ENCODE results near the gene PRKCE.

Gene PRKCE

DNA sequence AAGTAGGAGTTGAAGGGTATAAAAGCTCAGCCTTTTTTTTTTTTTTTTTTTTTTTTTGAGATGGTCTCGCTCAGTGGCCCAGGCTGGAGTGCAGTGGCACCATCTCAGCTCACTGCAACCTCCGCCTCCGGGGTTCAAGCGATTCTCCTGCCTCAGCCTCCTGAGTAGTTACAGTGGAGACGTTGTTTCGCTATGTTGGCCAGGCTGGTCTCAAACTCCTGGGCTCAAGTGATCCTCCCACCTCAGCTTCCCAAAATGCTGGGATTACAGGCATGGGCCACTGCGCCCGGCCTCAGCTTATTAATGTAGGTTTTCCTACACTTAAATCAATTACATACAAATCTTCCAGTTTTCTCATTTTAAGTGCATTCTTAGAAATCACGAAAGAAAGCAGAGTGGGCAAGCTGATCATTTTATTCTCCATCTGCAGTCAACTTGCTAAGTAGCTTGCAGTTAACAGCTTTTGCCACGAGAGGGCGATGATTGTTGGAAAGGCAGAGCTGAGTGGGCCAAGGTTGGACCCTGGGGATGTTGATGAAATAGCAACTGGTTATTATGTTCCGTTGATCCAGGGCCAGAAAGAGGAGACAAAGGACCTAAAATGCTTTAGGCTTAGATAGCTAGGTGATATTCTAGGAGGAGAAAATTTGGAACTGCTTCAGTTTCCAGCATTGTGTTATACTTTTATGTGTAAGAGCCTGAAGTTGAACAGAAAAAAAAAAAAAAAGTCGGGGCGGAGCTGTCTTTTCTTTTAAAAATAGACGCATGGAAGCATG is 411.4 kb downstream of the PRKCE start:
- no peak for FAIRE-seq
- TF ChIP-seq, protein P1, sequence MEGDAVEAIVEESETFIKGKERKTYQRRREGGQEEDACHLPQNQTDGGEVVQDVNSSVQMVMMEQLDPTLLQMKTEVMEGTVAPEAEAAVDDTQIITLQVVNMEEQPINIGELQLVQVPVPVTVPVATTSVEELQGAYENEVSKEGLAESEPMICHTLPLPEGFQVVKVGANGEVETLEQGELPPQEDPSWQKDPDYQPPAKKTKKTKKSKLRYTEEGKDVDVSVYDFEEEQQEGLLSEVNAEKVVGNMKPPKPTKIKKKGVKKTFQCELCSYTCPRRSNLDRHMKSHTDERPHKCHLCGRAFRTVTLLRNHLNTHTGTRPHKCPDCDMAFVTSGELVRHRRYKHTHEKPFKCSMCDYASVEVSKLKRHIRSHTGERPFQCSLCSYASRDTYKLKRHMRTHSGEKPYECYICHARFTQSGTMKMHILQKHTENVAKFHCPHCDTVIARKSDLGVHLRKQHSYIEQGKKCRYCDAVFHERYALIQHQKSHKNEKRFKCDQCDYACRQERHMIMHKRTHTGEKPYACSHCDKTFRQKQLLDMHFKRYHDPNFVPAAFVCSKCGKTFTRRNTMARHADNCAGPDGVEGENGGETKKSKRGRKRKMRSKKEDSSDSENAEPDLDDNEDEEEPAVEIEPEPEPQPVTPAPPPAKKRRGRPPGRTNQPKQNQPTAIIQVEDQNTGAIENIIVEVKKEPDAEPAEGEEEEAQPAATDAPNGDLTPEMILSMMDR (IDR thresholded peaks at IDR 0.05; ENCODE audit: insufficient read depth, missing control alignments), result peak; percentile 96
- DNase-seq (ENCODE audit: insufficient read length, low spot score), result no peak

DNA sequence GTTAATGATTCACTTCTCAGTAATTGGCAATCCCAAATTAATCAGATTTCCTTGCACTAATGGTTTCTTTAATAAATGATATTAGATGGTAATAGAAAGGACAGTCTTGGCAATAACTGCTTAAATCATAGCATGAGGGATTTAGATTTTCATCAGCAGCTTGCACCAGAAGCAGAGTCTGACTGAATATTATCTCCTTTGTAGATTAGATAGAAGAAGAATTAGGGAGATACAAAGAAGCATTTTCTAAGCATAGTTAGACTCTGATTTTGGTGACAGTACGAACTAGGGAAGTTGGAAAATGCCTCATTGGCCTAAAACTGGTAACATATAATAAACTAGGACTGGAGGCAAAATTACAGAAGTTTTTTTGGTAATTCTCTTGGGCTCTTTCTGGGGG is 412.9 kb downstream of the PRKCE start:
- TF ChIP-seq, protein P1 (IDR thresholded peaks at IDR 0.05; ENCODE audit: insufficient read depth, missing control alignments), result no peak
- DNase-seq (ENCODE audit: insufficient read length, low spot score) (no peak), FAIRE-seq (no peak)

DNA sequence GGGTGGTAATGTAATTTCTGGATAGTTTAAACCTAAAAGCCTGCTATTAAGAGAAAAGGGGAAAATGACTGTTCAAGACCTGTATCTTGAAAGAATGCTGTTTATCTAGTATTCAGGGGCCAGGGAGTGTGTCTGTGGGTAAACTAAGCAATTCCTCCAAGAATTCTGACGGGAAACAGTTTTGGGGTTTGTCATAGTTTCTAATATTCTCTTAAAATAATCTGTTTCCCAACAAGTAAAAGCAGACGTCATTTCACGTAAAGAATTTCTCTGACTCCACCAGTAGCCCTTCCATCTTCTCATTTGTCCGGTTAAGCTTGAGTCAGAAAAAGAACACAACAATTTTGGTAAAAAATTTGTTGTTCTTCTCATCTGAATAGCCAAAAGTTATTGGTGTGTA is 413.7 kb downstream of the PRKCE start:
- TF ChIP-seq, protein P1 (IDR thresholded peaks at IDR 0.05; ENCODE audit: insufficient read depth, missing control alignments), result no peak
- DNase-seq (ENCODE audit: insufficient read length, low spot score) (no peak), FAIRE-seq (no peak)

DNA sequence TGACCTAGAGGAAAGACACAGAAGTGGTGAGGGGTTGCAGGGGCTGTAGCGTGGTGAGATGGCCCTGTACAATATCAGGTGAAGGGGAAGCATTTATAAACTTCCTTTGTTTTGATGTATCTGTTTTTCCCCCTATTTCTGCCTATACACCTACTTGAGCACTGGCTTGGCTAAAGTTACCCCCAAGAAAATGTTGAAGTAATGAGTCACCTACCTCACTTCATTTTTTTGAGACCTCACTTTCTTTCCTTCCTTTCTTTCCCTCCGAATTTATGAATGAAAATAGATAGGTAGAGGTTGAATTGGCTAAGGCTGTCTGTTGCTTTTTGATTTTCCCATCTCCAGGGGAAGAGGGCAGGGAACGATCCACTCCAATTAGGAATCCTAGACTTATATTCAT is 414.6 kb downstream of the PRKCE start:
- DNase-seq (ENCODE audit: insufficient read length, low spot score), result no peak
- no peak for FAIRE-seq
- TF ChIP-seq, protein P1 (IDR thresholded peaks at IDR 0.05; ENCODE audit: insufficient read depth, missing control alignments), result no peak

DNA sequence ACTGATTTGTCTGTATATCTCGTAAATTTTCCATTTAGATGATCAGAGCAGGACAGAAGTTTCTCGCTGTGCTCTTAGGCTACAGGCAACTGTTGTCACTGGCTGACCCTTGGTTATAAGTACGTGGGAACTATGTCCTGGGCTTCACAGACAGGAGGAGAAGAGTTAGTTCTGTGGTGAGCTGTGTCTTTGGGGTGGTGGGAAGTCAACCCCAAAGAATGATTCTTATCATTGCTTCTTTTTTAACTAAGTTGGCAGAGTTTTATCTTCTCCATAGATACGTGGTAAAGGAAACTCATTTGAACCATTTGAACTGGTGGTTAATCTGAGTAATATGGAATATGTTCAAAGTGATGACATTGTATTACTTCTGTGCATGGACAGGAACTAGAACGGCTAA is 415.1 kb downstream of the PRKCE start:
- FAIRE-seq (no peak), DNase-seq (ENCODE audit: insufficient read length, low spot score) (no peak)
- TF ChIP-seq, protein P1 (IDR thresholded peaks at IDR 0.05; ENCODE audit: insufficient read depth, missing control alignments), result no peak

DNA sequence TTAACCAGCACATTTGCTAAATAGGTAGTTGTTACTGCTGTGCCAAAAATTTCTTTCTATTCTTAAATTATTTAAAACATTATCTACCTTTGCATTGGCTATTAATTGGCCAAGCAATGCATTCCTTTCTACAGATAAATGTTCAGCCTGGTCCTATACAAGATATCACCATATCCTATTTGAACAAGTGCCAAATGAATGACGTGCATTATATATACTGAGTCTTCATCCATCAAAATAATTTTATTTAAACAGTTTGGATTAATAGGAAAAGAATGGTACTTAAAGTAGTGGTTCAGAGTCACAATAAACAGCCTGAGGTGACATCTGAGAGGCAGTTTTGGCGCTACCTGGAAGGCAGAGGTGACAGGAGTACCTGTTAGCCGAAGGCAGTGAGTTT is 415.6 kb downstream of the PRKCE start:
- DNase-seq (ENCODE audit: insufficient read length, low spot score) (no peak), FAIRE-seq (no peak)
- TF ChIP-seq, protein P1 (IDR thresholded peaks at IDR 0.05; ENCODE audit: insufficient read depth, missing control alignments), result no peak

DNA sequence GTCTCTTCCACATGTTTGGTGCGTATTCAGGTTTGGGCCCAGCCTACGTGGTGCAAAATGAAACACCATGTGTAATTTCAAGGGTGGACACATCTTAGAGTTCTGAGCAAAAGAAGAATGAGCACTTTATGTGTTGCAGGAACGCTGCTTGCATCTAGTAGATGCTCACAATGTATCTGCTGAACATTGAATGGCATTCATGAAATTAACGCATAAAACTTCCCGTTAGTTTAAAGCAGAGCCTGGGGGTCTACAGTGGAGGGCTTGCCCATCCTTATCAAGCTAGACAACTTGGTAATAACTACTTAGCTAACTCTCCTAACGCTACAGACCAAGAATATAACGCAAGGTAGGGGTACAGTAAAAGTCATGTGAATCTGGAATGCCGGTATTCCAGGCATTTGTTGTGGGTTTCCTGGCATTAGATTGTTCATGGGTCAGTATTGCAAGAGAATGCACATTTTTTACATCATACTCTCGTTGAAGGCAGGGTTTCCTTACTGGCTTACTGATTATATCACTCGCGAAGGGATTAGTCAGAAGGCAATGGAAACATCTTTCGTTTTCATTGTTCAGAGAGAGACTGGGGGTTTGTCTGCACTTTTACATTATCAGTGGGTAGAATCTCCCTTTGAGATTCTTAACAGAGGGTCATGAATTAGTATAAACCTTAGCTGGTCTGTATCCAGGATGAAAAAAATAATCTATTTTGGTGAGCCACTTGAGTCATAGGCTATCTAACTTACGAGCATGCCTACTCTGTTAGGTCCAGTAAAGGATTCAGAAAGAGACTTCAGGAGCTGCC is 416.2 kb downstream of the PRKCE start:
- FAIRE-seq (no peak), DNase-seq (ENCODE audit: insufficient read length, low spot score) (no peak)
- TF ChIP-seq, protein P1 (IDR thresholded peaks at IDR 0.05; ENCODE audit: insufficient read depth, missing control alignments), result no peak

Measured in D721Med (cell line).